GM18868 (cell line): ENCODE results near the gene BARHL2.

ENCODE experiments used
- ATAC-seq: cut with Tn5 transposase; IDR thresholded peaks from one replicate; pipeline ENCODE4 v1.9.1; 2021; ENCODE audit warnings: mild to moderate bottlenecking, moderate library complexity; ENCODE audit not compliant: unreplicated experiment

The BARHL2 gene

GRCh38 chr1:90711696-90712095 lies 5.4 kb downstream of the BARHL2 start:
- no peak for ATAC-seq

DNA sequence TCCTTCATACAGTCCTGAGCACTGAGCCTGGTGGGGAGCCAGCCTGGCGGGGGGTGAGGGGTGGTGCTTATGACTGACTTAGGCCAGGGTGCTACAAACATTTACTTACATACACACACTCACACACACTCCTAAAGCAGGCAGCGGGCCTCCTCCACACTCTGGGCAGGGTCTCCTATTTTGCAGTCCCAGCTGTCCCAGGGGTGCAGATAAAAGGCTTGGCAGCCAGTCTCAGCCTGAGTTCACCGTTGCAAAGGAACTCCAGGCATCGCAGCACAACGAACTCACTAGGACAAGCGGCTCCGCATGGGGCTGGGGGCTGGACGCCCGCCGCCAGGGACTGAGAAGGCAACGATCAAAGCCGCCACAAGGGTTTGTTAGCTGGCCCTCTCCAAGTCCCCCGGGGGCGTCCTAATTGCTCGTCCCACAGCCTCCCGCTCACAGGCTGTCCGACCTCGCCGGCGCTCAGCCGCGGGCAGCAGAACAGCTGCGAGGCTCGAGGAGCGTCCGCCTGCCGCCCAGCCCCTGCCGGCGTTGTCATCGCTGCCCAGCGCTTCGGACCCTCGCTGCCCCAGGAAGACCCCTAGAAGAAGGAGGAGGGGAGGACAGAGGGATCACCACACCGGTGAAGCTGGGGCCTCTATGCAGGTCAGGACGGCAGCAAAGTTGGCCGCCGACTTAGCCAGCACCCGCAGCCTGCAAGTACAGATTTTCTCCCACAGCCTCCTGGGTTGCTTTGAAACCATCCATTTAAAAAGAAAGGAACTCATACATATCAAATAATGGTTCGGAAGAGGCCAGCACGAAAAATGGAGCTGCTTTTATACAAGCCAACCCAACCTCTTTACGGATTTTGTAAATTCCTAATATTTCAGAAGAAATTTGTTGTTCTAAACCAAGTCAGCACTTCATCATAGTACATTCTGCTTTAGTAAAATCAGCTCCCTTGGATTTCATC lies 6.2 kb downstream of the BARHL2 start:
- no peak for ATAC-seq

DNA sequence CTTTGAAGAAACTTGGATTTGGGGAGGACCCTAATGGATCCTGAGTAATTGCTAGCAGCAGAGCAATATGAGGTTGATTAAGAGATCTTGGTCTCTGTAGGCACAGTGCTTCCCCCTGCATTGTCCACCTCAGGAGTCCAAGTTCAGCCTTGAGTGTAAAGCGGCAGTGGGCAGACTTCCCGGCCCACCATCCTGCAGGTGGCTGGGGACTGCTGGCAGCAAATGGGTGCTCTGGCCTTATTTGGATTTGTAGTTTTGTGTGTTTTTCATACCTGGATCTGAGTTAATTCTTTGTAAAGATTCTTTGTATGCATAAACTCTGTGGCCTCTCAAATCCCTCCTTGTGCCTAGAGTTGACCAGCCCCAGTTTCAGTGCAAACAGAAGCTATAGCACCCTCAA lies 7.6 kb downstream of the BARHL2 start:
- no peak for ATAC-seq

DNA sequence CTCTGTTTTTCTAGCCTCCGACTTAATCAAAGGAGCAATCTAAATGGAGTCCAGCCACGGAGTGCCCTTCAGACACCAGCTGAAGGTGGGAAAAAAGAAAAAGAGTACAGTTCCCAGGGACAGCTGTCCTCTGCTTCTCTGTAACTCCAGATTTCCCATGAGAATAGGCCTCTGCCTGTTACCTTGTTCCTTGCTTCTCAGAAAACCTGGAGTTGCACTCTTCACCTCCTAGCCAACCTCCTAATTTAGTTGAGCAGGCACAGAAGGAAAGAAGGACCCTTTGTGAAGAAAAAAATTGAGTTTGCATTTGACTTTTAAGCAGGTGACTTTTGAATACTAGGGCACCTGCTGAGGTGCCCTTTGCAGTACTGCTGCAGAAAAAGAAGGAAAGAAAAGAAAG lies 8.3 kb downstream of the BARHL2 start:
- ATAC-seq, result no peak

GRCh38 chr1:90708236-90708786 lies 8.8 kb downstream of the BARHL2 start:
- no peak for ATAC-seq

- ATAC-seq, result no peak
Observed at GRCh38 chr1:90707363-90707710, 9.8 kb downstream of the BARHL2 start.

- no peak for ATAC-seq
Observed at GRCh38 chr1:90706437-90707362, 10.4 kb downstream of the BARHL2 start.

- no peak for ATAC-seq
Observed at GRCh38 chr1:90705956-90706355, 11.1 kb downstream of the BARHL2 start.

DNA sequence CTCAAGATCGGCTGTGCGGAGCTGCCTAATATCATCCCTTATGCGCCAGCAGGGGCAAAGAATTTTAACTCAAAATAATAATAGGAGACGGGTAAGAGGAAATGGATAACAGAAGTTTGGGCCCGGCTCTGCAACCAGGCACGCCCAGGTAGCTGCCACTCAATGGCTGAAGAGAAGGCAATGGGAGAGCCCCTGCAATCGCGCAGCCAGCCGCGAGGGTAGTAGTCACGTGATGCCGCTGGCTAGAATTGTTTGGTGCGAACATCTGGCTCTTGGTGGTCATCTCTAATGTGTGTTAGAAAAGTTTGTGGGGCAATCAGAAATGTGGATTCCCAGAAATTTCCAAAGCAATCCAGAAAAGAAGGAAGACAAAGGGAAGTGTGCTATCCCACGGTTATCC lies 12.3 kb downstream of the BARHL2 start:
- ATAC-seq, result no peak

DNA sequence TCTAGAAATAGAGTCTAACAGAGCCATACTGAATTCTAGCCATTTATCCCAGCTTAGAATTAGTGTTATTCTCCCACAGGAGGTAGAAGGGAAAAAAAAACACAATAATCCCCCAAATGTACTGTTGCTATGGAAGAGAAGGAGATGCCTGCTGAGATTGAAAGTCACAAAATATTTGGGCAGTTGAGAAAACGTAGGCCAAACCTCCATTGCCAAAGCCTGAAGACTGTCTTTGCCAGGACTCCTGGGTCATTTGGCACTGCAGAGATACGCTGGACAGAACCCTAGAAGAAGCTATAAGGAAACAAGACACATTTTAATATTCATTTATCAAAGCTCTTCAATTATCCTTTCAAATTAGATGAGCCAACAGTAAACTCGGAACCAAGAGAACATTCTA lies 22.3 kb downstream of the BARHL2 start:
- ATAC-seq, result no peak

- no peak for ATAC-seq
Observed at GRCh38 chr1:90687747-90688146, 29.4 kb downstream of the BARHL2 start.

GRCh38 chr1:90675161-90675847 lies 41.8 kb downstream of the BARHL2 start:
- no peak for ATAC-seq

DNA sequence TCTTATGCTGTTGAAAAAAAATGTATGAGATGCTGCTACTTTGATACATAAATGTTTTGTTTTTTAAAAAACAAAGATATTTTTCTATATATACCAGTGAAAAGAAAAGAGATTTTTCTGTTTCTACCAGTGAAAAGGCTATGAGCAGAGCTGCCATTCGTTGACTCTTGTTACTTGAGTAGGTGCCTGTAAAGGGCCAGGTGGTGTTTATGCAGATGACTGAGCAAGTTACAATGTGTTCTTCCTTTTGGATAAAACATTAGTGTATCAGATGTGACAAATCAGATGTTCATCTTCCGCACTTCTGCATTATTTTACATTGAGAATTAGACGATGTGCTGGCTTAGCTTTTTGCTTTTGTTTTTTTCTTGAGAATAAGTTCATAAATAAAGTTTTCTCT lies 45.4 kb downstream of the BARHL2 start:
- no peak for ATAC-seq

- ATAC-seq, result no peak
Observed at GRCh38 chr1:90671251-90671650, 45.9 kb downstream of the BARHL2 start.
